Measurements from ENCODE around the gene IL17C. TPM values are rescaled to one million over a fixed set of nuclear protein-coding genes. Genes with fewer than 3 reads are reported as not detected.
A peak's percentile ranks its signal among the peaks of the same experiment; 100 is the strongest.

IL17C gene
- polyA plus RNA-seq, 2 of the 4 experiments (the other 2 are of a cell fraction) = not detected

GRCh38 chr16:88610080-88610479 lies 28.3 kb upstream of the IL17C start:
- TF ChIP-seq BHLHE40 (IDR thresholded peaks at IDR 0.05; ENCODE audit: low read depth, low read length) = no peak
- TF ChIP-seq ZNF302 (CRISPR knock-in tag; IDR thresholded peaks at IDR 0.05) = no peak
- TF ChIP-seq USF2 (IDR thresholded peaks at IDR 0.05) = no peak
- H3K4me1 ChIP-seq = no peaks in the 10 kb centered on the region
- H3K9me3 ChIP-seq = no peaks in the 10 kb centered on the region
- CTCF ChIA-PET = interaction anchor here (0.9 kb wide), 2 partner anchors 9 to 23 kb away, joined by 3 read pairs; no protein-coding TSS in a partner anchor
- H3K4me3 ChIP-seq = no peak overlapping the region
- DNase-seq (ENCODE audit: low read depth in 1 of 2, low spot score in 1 of 2) (peak in 1 of 2 experiments; percentile 29), FAIRE-seq (no peak), ATAC-seq (peak; percentile 57 to 66; a peak in 4 of 6 replicates)
- POLR2A ChIA-PET = no interaction called here
- 92% methylated on average over 6 of the region's 6 CpGs for WGBS (ENCODE audit: missing lambda C conversion rate)
- no peak overlapping the region for H3K27ac ChIP-seq
- H3K4me2 ChIP-seq = no peak overlapping the region

- TF ChIP-seq PHF8 (IDR thresholded peaks at IDR 0.05; ENCODE audit: borderline replicate concordance, low read depth) = no peak
- TF ChIP-seq CEBPB (IDR thresholded peaks at IDR 0.05) = no peak
- TF ChIP-seq ZFP36 (IDR thresholded peaks at IDR 0.05; ENCODE audit: borderline replicate concordance, partially characterized antibody) = no peak
- no peak for TF ChIP-seq MAX (IDR thresholded peaks at IDR 0.05)
- TF ChIP-seq ELK1 (IDR thresholded peaks at IDR 0.05; ENCODE audit: low read depth, low read length) = no peak
- no peak for TF ChIP-seq JUN (IDR thresholded peaks at IDR 0.05)
- TF ChIP-seq, protein P1, sequence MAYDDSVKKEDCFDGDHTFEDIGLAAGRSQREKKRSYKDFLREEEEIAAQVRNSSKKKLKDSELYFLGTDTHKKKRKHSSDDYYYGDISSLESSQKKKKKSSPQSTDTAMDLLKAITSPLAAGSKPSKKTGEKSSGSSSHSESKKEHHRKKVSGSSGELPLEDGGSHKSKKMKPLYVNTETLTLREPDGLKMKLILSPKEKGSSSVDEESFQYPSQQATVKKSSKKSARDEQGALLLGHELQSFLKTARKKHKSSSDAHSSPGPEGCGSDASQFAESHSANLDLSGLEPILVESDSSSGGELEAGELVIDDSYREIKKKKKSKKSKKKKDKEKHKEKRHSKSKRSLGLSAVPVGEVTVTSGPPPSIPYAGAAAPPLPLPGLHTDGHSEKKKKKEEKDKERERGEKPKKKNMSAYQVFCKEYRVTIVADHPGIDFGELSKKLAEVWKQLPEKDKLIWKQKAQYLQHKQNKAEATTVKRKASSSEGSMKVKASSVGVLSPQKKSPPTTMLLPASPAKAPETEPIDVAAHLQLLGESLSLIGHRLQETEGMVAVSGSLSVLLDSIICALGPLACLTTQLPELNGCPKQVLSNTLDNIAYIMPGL (CRISPR knock-in tag; IDR thresholded peaks at IDR 0.05; ENCODE audit: borderline replicate concordance) = no peak
- no peak for TF ChIP-seq RNF2 (IDR thresholded peaks at IDR 0.05; ENCODE audit: borderline replicate concordance, low read depth)
- TF ChIP-seq, protein P2, sequence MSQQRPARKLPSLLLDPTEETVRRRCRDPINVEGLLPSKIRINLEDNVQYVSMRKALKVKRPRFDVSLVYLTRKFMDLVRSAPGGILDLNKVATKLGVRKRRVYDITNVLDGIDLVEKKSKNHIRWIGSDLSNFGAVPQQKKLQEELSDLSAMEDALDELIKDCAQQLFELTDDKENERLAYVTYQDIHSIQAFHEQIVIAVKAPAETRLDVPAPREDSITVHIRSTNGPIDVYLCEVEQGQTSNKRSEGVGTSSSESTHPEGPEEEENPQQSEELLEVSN (IDR thresholded peaks at IDR 0.05; ENCODE audit: borderline replicate concordance, low read depth) = no peak
- TF ChIP-seq CBX8 (IDR thresholded peaks at IDR 0.05) = no peak
- FAIRE-seq (no peak), ATAC-seq (no peak), DNase-seq (ENCODE audit: low read depth in 1 of 2, low spot score in 1 of 2) (no peak)
- POLR2A ChIA-PET = no interaction called here
- H3K4me3 ChIP-seq = no peak overlapping the region
- no peaks in the 10 kb centered on the region for H3K9me3 ChIP-seq
- H3K27ac ChIP-seq = no peak overlapping the region
- H3K4me2 ChIP-seq = no peak overlapping the region
- no peaks in the 10 kb centered on the region for H3K4me1 ChIP-seq
- whole genome bisulfite sequencing (ENCODE audit: missing lambda C conversion rate) = 95% methylated on average over 47 of the region's 49 CpGs
- CTCF ChIA-PET = no interaction called here
Observed at GRCh38 chr16:88610909-88611812, 27.2 kb upstream of the IL17C start.

DNA sequence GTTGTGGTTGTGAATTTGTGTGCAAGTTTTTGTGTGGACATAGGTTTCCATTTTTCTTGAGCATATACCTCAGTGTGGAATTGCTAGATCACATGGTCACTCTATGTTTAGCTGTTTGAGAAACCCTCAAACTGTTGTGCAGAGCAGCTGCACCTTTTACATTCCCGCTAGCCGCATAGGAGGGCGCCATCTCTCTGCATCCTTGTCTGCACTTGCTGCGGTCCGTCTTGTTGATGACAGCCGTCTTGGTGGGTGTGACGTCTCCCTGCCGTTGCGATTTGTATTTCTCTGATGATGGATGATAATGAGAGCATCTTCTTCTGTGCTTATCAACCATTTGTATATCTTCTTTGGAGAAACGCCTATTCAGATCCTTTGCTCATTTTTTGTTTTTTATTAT lies 25.1 kb upstream of the IL17C start:
- no peak for FAIRE-seq
- no peak for ATAC-seq
- Histone ChIP-seq H3K4me1 (no peaks in the 10 kb centered on the region), H3K4me2 (no peak overlapping the region), H3K27ac (no peak overlapping the region), H3K9me3 (no peaks in the 10 kb centered on the region), H3K4me3 (no peak overlapping the region)
- ChIA-PET POLR2A (no interaction called here), CTCF (no interaction called here)
- DNase-seq (ENCODE audit: low read depth in 1 of 2, low spot score in 1 of 2) = no peak
- TF ChIP-seq JUNB (IDR thresholded peaks at IDR 0.05) (no peak), GATA3 (IDR thresholded peaks at IDR 0.05; ENCODE audit: borderline replicate concordance) (no peak), PHF8 (IDR thresholded peaks at IDR 0.05; ENCODE audit: borderline replicate concordance, low read depth) (no peak), RFX5 (IDR thresholded peaks at IDR 0.05) (no peak), KDM1A (IDR thresholded peaks at IDR 0.05; ENCODE audit: low read depth) (no peak), RCOR1 (IDR thresholded peaks at IDR 0.05; ENCODE audit: low read depth, low read length) (no peak)
- WGBS (ENCODE audit: missing lambda C conversion rate) = 89% methylated on average over 10 of the region's 10 CpGs

Data from A549 (cell line).